ENCODE data around the gene ZFYVE28. TPM values are rescaled to one million over a fixed set of nuclear protein-coding genes. Genes with fewer than 3 reads are reported as not detected.

ZFYVE28 gene
- total and polyA plus RNA-seq, 10 of the 15 experiments (the other 5 are each of a cell fraction or from before 2014, with no cell fraction given), result 0.06 to 1.9 (median 0.22) TPM; not detected in 1

DNA sequence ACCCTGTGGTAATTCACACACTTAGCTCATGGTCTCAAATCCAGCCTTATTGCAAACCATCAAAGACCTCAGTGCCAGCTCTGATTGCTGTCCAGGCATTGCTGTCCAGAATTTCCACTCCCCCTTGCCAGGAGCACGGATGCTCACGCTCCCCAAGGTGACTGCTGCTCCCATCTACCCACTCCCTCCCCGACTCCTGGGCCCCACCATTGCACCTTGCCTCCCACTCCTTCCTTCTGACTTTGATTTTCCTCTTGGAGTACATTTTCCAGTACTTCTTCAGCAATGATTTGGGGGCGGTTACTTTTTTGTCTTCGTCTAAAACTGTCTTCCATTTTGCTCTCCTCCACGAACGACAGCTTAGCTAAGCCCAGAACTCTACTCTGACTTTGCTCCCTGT, 11.5 kb downstream of the ZFYVE28 start:
- Histone ChIP-seq H3K4me1 (ENCODE audit: control insufficient read depth, insufficient read depth, low read length) (peaks cover 6% of the 10 kb centered on the region), H3K4me3 (no peak overlapping the region), H3K9ac (ENCODE audit: control insufficient read depth, insufficient read depth, low read length) (no peak overlapping the region), H3K9me3 (replicated peaks; ENCODE audit: control insufficient read depth, insufficient read depth, low read length) (no peaks in the 10 kb centered on the region), H2AFZ (ENCODE audit: control insufficient read depth, low read depth, low read length) (no peak overlapping the region), H3K79me2 (ENCODE audit: control insufficient read depth, insufficient read depth, low read length) (no peaks in the 10 kb centered on the region), H3K36me3 (ENCODE audit: control insufficient read depth in 2 of 2, insufficient read depth in 2 of 2, low read length in 1 of 2) (no peaks in the 10 kb centered on the region), H3K4me2 (ENCODE audit: control insufficient read depth, insufficient read depth) (no peak overlapping the region), H3K27me3 (replicated peaks in 1 of 2; ENCODE audit: control insufficient read depth in 2 of 2, insufficient read depth in 2 of 2, low read length in 1 of 2) (peaks cover 4 to 6% of the 10 kb centered on the region in 2 experiments; a peak in 3 of 4 replicates), H4K20me1 (ENCODE audit: control insufficient read depth, insufficient read depth) (no peaks in the 10 kb centered on the region), H3K27ac (ENCODE audit: control insufficient read depth, insufficient read depth) (no peak overlapping the region)
- in situ Hi-C loops (cut with MboI), result no loop called here
- no TSS peak for BruUV-seq (replicated peaks)
- SMC1A ChIA-PET (ENCODE audit: uncharacterized antibody, unreplicated experiment), result interaction anchor here (1.1 kb wide), 1 partner anchor 8 kb away, joined by 4 read pairs; no protein-coding TSS in a partner anchor
- TF ChIP-seq, protein P1, sequence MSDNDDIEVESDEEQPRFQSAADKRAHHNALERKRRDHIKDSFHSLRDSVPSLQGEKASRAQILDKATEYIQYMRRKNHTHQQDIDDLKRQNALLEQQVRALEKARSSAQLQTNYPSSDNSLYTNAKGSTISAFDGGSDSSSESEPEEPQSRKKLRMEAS (IDR thresholded peaks at IDR 0.05; ENCODE audit: low read depth, low read length), result no peak
- TF ChIP-seq E4F1 (IDR thresholded peaks at IDR 0.05; ENCODE audit: borderline replicate concordance, partially characterized antibody) (no peak), ZNF687 (IDR thresholded peaks at IDR 0.05) (no peak), ZNF622 (IDR thresholded peaks at IDR 0.05) (no peak), SRF (IDR thresholded peaks at IDR 0.05; ENCODE audit: low read depth in 2 of 2, low read length in 2 of 2) (no peak), PAX8 (IDR thresholded peaks at IDR 0.05) (no peak), PKNOX1 (IDR thresholded peaks at IDR 0.05) (no peak), MYB (IDR thresholded peaks at IDR 0.05; ENCODE audit: borderline replicate concordance, low read depth, low read length) (no peak), JUND (IDR thresholded peaks at IDR 0.05; ENCODE audit: low read depth, low read length) (no peak), NR2C2 (IDR thresholded peaks at IDR 0.05; ENCODE audit: borderline replicate concordance, control insufficient read depth, insufficient read length, low read depth) (no peak), BHLHE40 (IDR thresholded peaks at IDR 0.05; ENCODE audit: borderline replicate concordance in 1 of 2, low read depth in 2 of 2, low read length in 1 of 2) (no peak), ESRRA (IDR thresholded peaks at IDR 0.05; ENCODE audit: low read length) (no peak), CEBPB (IDR thresholded peaks at IDR 0.05; ENCODE audit: borderline replicate concordance in 1 of 2, low read depth in 2 of 2, low read length in 2 of 2) (no peak)
- TF ChIP-seq, protein P2, sequence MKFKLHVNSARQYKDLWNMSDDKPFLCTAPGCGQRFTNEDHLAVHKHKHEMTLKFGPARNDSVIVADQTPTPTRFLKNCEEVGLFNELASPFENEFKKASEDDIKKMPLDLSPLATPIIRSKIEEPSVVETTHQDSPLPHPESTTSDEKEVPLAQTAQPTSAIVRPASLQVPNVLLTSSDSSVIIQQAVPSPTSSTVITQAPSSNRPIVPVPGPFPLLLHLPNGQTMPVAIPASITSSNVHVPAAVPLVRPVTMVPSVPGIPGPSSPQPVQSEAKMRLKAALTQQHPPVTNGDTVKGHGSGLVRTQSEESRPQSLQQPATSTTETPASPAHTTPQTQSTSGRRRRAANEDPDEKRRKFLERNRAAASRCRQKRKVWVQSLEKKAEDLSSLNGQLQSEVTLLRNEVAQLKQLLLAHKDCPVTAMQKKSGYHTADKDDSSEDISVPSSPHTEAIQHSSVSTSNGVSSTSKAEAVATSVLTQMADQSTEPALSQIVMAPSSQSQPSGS (IDR thresholded peaks at IDR 0.05; ENCODE audit: low read length), result no peak
- no peak for ATAC-seq
- CTCF ChIA-PET, result interaction anchor here (1.3 to 1.4 kb wide), 2 partner anchors 9 to 12 kb away, joined by 3 to 4 read pairs; partner anchors contain the start of gene CFAP99
- no peak for DNase-seq (ENCODE audit: low read depth, low spot score)
- intact Hi-C loops (cut with micrococcal nuclease; ENCODE audit: unreplicated experiment), result no loop called here
- POLR2A ChIA-PET, result no interaction called here
- 55% methylated on average over 7 of the region's 7 CpGs for WGBS (ENCODE audit: insufficient coverage, insufficient replicate concordance, low lambda C conversion rate, missing lambda C conversion rate)
- RAD21 ChIA-PET (ENCODE audit: unreplicated experiment), result interaction anchor here (0.6 kb wide), 1 partner anchor 34 kb away, joined by 4 read pairs; no protein-coding TSS in a partner anchor
- no peak for FAIRE-seq

All from GM12878 (cell line).